Cardiac septum (tissue), 1 donor: ENCODE data around the gene KLHL22. TPM values are rescaled to one million over a fixed set of nuclear protein-coding genes. Genes with fewer than 3 reads are reported as not detected.
"Not testable (repeated sequence)": the region's sequence is repeated elsewhere in the genome, so short reads cannot be mapped to it uniquely, and the experiment has no call there.

Experiments
- DNase-seq: peaks from one replicate; pipeline ENCODE4 v3.0.0-alpha.2; 2020; ENCODE audit warnings: low spot score
- intact Hi-C: fragments of 100-400 bp; cut with DNase I; formaldehyde crosslinking; loops from one replicate; pipeline ENCODE4 v1.14.0; 2022
- total RNA-seq: library from RNA; stranded (reverse); fragmentation: NEBNext Ultra II Directional; extraction: Animal tissue kit (Norgen Biotek cat#: 25700); gene quantifications from one replicate; pipeline ENCODE4 v1.2.1, GENCODE V29; 2021
- donor health status: DM: no; HTN: no; CAD: no.

Gene KLHL22
- total RNA-seq, 1 donor from 2014 or later = 16.8 TPM

GRCh38 chr22:20526305-20526627 lies 30.7 kb upstream of the KLHL22 start:
- intact Hi-C loops = no loop called here
- no peak for DNase-seq

GRCh38 chr22:20525048-20525447 lies 29.5 kb upstream of the KLHL22 start:
- intact Hi-C loops = no loop called here
- no peak for DNase-seq

GRCh38 chr22:20524004-20524481 lies 28.4 kb upstream of the KLHL22 start:
- intact Hi-C loops = no loop called here
- no peak for DNase-seq

DNA sequence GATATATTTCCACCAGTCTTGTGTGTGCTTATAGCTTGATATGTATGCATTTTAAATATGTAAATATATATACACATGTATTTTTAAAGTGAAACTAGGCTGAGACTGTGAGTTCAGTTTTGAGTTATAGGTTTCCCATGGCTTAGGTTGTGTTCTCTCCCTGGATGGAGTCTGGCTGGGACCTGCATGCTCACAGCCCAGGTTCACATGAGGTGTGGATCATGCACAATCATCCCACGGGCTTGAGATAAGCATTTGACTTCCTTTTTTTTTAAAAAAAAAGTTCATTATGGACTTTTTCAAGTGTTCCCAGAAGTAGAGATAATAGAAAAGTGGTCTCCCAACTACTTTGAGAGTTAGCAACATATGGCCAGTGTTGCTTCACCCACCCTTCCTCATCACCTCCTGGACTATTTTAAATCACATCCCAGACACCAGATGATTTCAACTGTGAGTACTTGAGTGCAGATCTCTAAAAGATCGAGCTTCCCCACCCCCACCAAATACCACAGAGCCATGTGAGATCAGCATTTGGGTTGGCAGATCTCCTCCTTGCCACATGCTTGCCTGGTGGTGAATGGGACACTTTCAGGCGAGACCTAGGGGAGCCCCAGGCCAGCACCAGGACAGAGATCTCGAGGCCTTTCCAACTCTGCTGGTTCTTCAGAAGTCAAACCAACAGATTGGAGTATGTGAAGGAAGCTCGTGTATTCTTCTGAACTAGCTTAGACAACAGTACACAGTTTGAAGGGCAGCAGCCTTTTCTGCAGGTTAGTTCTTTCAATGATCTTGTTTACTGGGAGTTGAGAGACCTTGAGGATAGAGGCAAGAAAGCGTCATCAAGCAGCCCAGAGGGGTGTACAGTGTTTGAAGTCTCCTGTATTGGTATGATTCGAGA lies 27.7 kb upstream of the KLHL22 start:
- intact Hi-C loops = no loop called here
- no peak for DNase-seq

- no peak for DNase-seq
- intact Hi-C loops = no loop called here
Measured at GRCh38 chr22:20522134-20523004, 26.8 kb upstream of the KLHL22 start.

GRCh38 chr22:20520093-20520511 lies 24.5 kb upstream of the KLHL22 start:
- intact Hi-C loops = no loop called here
- DNase-seq = no peak

- intact Hi-C loops = no loop called here
- DNase-seq = no peak
Measured at GRCh38 chr22:20519558-20519957, 24.0 kb upstream of the KLHL22 start.

DNA sequence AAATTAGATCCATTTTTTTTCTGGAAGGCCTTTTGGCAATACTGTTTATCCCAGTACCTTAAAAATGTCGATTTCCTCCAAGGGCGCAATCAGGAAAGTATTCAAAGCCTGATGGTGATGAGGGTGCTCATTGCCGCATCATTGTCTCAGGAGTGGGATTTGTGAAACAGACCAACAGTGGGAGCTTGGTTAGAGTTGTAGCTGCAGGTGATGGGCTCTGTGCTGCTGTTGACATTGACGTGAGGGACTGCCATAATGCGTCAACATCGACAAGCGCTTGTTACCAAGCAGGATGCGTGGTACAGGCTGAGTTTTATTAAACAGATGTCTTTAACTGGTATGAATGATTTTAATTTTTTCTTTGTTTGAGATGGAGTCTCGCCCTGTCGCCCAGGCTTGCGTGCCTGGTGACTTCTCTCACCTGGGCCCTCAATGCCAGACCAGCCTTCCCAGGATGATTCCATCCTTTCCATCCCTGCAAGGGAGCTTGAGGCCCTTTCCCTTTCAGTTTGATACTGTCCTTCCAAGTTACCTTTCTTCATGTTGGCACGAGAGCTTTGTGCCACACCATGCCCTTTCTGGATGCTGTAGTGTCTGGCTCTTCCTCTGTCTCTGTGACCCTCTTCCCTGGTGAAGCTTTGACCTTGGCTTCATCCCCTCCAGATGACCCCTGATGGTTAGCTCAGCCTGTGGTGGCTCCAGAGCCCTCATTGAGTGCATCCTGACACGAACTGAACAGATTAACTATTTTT lies 22.4 kb upstream of the KLHL22 start:
- no peak for DNase-seq
- intact Hi-C loops = no loop called here

DNA sequence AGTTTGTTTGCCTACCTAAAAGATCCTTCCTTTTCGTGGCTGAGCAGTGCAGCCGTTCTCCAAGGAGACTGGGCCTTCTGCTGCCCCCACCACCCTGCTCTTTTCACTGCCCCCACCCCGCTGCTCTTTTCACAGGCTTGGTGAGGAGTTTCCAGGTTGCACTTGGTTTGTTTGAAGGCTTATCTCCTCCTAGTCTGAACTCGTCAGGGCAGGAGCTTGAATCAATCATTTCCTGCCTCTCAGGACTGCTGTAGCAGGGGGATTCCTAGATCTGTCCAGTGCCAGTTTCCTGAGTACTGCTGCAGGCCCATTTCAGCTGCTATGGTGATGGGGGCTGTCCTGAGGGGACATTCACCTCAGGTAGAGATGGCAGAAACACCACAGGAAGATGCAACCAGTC lies 21.8 kb upstream of the KLHL22 start:
- DNase-seq = no peak
- intact Hi-C loops = no loop called here

DNA sequence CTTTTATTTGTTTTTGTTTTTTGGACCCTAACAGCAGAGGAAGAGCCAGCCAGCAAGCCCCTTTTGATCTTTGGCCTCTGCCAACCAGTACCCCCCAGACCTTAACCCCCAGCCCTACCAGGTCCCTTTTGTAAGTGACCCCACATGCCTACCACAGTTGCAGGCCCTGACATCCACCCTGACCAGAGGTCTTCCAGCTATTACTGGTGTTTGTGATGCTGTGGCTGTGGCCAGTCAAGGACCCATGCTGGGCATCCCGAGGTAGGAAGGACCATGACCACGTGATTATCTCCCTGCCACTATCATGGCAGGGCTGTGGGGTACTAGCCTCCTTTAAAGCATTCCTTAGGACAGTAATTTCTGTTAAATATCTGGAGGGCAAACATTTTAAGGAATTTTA lies 20.8 kb upstream of the KLHL22 start:
- DNase-seq = no peak
- intact Hi-C loops = no loop called here

DNA sequence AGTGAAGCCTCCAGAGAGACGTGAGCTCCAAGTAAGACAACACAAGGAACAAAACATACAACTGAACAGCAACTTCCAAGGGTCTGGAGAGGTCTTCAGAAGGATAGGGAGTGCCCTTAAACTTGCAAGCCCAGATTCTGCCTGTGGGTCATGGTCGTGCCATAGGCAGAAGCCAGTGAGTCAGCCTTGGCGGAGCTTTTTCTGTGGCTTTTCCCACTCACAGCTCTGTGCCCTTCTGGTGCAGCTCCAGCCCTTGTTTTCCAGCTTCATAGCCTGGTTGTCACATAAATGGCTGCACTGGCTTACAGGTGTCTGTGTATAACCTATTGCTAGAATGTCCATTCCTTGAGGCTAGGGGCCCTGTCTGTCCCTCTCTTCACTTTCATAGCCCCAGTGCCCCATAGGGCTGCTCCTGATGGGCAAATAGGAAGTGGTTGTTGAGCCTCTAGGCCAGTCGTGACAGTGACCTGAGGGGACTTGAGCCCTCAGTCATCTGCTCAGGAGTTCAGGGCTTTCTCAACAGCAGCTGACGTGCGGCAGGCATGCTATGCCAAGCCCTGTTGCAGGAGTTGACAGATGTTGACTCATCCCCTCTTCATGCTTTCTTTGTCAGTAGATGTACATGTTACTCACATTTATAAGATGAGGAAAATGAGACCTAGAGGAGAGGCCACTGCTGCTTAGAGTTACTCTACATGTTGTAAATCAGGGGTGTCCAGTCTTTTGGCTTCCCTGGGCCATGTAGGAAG lies 19.2 kb upstream of the KLHL22 start:
- DNase-seq = no peak
- intact Hi-C loops = no loop called here

DNA sequence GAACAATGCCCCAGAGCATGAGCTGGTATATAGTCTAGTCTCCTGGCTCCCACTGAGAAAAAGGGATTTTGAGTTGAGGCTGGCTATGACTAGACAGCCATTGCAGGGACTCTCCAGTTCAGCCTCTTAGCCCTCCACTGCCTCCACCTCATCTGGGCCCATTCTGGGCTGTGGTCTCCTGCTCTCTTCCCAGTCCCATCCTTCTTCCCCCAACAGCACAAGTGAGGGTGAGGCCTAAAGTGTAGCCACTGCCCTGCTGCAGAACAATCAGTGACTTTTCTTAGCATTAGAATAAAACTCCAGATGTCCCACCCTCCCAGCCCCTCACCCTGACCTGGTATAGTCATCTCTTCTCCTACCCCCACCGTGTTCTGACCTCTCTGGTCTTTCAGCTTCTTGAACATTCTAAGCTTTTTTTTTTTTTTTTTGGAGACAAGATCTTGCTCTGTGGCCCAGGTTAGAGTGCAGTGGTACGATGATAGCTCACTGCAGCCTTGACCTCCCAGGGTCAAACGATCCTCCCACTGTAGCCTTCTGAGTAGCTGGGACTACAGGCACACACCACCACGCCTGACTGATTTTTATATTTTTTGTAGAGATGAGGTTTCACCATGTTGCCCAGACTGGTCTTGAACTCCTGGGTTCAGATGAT lies 16.1 kb upstream of the KLHL22 start:
- no peak for DNase-seq
- intact Hi-C loops = no loop called here

DNA sequence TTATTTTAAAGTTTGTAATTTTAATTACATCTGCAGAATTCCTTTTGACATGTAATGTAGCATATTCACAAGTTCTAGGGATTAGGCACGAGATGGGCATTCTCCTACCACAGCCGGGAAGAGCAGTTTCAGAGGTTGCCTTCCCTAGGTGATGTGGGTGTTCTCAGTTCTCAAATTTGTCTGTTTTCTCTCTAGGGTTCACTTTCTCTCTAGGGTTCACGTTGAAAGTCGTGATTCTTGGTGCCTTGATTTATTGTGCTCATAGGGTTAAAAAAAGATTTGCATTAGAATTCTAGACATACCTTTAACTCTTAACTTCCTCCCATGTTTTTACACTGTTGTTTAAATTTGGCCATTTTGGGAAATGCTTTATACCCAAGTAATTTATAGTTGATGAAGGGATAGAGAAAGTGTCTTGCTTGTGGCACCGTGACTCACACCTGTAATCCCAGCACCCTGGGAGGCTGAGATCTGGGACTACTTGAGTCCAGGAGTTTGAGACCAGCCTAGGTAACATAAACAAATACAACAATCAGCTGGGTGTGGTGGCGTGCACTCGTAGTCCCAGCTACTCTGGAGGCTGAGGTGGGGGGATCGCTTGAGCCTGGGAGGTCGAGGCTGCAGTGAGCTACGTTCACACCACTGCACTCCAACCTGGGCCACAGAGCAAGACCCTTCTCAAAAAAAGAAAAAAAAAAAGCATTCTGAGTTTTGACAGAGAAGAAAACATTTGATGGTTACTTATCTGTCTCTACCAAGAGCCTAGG lies 15.4 kb upstream of the KLHL22 start:
- intact Hi-C loops = no loop called here

DNA sequence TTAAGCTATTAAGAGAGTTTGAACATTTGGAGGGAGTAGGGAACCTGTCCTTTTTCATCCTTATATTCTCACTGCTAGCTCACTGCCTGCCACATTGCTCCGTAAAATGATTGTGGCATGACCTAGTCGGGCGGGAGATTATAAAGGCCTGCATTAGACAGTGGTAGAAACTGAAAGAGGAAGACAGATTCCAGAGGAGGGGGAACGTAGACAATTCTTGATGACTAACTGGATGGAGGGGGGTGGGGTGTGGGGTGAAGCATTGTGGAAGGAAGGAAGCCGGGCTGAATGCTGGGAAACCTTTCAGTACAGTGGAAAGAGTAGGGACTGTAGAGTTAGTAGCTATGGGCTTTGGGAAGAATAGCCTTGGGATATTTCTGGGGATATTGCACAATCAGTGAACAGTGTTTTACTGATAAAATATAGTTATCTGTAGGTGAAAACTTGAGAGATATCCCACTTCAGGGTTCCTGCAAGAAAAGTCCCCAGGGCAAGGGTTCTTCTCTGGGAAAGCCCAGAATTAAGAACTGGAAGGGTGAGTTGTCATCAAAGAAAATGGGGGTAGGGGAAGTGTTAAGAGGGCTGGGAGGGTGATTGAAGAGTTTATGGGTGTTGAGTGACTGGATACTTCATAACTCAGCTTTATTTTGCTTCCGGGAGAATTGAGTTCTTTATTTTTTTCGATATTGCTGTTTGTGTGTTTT lies 13.9 kb upstream of the KLHL22 start:
- peak; percentile 89 for DNase-seq
- intact Hi-C loops = loop anchor here (5.0 kb wide), 1 partner anchor 43 kb away; no protein-coding TSS in a partner anchor

More for the DNA sequence above, 15.4 kb upstream of the KLHL22 start:
- no peak for DNase-seq

DNA sequence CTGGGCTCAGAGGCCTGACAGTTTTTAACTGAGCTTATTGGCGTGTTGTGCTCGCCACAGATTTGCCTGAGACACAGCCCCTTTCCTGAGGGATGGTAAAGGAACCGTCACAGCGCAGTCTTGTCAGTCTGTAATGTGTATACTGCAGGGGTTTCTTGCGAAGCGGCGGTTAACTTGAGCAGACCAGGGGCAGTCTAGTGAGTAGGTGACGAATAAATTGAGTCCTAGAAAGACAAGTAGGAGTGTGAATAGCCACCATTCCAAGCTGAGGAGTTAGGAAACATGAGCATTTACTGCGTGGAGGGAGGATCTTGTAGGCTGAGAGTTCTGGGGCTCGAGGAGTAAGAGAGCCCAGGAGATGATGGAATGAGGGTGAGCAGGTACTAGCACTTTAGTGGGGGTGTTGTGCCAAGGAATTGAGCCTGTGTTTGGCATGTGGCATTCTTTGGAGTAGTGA lies 13.2 kb upstream of the KLHL22 start:
- DNase-seq = no peak
- intact Hi-C loops = loop anchor here (5.0 kb wide), 1 partner anchor 43 kb away; no protein-coding TSS in a partner anchor

- intact Hi-C loops = loop anchor here (5.0 kb wide), 1 partner anchor 44 kb away; no protein-coding TSS in a partner anchor
- not testable (repeated sequence) for DNase-seq
Measured at GRCh38 chr22:20508067-20508755, 12.6 kb upstream of the KLHL22 start.
